ENCODE data around the gene DYNLRB1.
A peak's percentile ranks its signal among the peaks of the same experiment; 100 is the strongest.
"Not testable (repeated sequence)": the region's sequence is repeated elsewhere in the genome, so short reads cannot be mapped to it uniquely, and the experiment has no call there.

Gene DYNLRB1

DNA sequence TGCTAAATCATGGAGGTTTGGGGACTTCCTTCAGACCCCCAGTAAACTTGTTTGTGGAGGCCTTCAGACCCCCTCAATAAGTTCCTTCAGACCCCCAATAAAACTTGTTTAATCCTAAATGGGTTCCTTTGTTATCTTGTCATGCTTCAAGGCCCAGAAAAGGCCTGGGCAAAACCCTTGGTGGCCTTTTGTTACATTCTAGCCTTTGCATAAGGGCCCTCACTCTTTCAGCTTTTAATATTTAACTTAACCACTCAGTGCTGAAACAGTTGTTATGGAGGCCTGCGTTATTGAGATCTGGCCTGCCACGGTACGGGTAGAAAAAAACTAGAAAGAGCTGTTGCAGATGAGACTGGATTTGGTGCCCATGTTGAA is 4.3 kb upstream of the DYNLRB1 start:
- no peak for DNase-seq (ENCODE audit: low read depth in 1 of 2, low spot score in 1 of 2)

DNA sequence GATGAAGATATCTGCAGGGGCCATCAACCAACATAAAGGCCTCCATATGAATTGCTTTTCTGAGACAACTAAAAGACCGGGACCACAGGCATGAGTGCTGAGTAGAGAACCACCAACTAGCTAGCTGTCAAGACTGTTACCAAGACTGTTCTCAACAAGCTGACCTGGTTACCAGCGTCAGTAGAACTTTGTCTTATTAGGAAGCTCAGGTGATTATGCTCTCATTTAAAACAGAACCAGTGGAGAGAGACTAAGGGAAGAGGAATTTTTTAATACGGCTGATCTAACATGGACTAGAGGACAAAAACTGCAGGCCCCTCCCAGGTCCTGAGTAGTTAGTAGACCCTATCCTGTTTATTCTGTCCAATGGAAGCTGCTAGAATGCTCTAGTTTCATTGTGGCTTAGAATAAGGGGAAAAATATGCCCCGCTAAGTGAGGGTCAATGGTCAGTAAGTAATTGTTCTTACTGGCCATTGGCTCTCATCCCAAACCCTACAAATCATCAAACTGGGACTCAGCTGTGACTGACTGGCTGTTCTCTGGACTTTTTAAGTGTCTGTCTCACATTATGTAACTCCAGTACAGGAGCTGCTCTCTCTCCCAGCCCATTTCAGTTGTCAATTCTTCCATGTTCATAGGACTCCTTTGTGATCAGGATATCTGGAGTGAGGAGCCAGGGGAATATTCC is 3.8 kb upstream of the DYNLRB1 start:
- DNase-seq (ENCODE audit: low read depth in 1 of 2, low spot score in 1 of 2): no peak

DNA sequence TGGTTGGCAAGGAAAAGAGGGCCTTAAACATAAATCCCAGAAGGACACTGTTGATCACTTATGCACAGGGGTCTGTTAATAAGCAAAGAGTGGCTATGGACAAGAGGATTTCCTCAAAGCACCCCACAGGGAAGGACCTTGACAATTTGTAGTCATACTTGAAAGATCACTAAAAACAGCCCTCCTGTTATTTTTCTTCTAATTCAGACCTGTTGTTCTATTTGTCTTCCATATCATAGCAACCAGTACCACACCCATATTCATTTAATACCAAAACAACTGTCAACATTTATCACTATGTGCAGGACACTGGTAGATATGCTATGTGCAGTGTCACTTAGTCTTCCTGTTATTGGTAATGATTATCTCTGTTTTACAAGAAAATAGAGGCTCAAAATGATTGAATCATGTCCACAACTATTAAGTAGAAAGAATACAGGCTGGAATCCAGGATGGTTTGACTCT is 3.2 kb upstream of the DYNLRB1 start:
- no peak for DNase-seq (ENCODE audit: low read depth in 1 of 2, low spot score in 1 of 2)

DNA sequence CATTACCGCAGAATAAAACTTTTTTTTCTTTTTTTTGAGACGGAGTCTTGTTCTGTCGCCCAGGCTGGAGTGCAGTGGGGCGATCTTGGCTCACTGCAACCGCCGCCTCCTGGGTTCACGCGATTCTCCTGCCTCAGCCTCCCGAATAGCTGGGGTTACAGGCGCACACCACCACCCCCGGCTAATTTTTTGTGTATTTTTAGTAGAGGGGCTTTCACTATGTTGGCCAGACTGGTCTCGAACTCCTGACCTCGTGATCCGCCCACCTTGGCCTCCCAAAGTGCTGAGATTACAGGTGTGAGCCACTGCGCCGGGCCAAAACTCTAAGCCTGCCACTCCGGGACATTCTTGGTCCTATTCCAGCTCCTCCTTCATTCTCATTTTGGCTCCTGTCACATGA is 2.2 kb upstream of the DYNLRB1 start:
- not testable (repeated sequence) for DNase-seq (ENCODE audit: low read depth in 1 of 2, low spot score in 1 of 2)

DNA sequence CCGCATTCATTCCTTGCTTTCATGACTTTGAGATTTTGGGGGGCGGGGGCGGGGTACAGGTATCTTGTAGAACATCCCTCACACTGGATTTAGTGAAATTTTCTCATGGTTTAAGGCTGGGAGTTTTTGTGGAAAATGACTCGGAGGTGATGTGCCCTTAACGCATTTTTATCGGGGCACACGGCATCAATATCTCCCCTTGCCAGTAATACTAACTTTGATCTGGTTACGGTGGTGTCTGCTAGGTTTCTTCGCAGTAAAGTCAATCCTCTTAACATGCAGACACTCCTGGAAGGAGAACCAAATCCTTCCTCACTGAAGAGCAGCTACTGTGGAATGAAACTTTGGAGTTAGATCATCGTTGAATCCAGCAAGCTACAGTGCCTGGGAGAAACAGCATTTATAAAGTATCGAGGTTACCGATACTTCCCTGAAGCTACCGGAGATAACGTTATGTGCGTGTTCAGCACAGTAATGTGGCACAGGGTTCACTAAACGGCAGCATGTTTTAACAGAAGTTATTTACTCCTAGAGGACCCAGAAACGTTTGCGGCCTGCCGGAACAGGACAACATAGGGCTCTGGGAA is 1.2 kb upstream of the DYNLRB1 start:
- no peak for DNase-seq (ENCODE audit: low read depth in 1 of 2, low spot score in 1 of 2)

GRCh38 chr20:34515484-34516246 is 557 bp upstream of the DYNLRB1 start:
- peak; percentile 48 to 54 for DNase-seq (ENCODE audit: low read depth in 1 of 2, low spot score in 1 of 2)

- no peak for DNase-seq (ENCODE audit: low read depth in 1 of 2, low spot score in 1 of 2)
Observed at GRCh38 chr20:34517114-34517505, 888 bp downstream of the DYNLRB1 start.

DNA sequence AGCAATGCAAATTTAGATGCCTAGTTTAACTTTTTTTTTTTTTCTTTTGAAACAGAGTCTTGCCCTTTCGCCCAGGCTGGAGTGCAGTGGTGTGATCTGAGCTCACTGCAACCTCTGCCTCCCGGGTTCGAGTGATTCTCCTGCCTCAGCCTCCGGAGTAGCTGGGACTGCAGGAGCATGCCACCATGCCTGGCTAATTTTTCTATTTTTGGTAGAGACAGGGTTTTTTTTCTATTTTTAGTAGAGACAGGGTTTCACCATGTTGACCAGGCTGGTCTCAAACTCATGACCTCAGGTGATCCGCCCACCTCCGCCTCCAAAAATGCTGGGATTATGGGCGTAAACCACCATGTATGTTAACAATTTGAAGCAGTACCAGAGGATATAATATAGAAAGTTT is 2.6 kb downstream of the DYNLRB1 start:
- not testable (repeated sequence) for DNase-seq (ENCODE audit: low read depth in 1 of 2, low spot score in 1 of 2)

DNA sequence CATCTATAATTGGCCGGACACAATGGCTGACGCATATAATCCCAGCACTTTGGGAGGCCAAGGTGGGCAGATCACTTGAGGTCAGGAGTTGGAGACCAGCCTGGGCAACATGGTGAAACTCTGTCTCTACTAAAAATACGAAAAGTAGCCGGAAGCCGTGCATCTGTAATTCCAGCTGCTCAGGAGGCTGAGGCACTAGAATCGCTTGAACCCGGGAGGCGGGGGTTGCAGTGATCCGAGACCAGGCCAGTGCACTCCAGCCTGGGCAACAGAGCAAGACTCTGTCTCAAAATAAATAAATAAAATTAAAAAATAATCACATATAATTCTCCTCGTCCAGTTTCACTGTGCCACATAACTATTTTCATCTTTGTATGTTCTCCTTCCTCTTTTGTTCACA is 3.6 kb downstream of the DYNLRB1 start:
- DNase-seq (ENCODE audit: low read depth in 1 of 2, low spot score in 1 of 2): not testable (repeated sequence)

GRCh38 chr20:34522969-34523871 is 7.0 kb downstream of the DYNLRB1 start:
- peak in 1 of 2 donors; percentile 40 for DNase-seq (ENCODE audit: low read depth in 1 of 2, low spot score in 1 of 2)

GRCh38 chr20:34524426-34524825 is 8.2 kb downstream of the DYNLRB1 start:
- DNase-seq (ENCODE audit: low read depth in 1 of 2, low spot score in 1 of 2): no peak

DNA sequence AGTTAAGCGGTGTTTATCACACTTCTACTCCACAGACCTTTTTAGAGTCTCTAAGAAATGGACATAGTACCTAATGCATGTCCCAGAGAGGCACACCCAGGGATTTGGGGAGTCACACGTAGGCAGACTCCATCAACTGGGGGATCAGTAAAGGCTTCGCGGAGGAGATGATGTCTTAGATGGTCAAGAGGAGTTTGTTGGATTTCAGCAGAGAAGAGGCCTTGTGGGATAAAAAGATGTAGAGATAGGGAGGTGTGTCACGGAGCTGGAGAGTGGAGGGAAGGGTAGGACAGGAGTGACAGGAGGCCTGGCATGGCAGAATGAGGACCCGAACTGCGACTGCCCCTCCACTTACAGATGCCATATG is 9.1 kb downstream of the DYNLRB1 start:
- no peak for DNase-seq (ENCODE audit: low read depth in 1 of 2, low spot score in 1 of 2)

- no peak for DNase-seq (ENCODE audit: low read depth in 1 of 2, low spot score in 1 of 2)
Observed at GRCh38 chr20:34525709-34526416, 9.6 kb downstream of the DYNLRB1 start.

DNA sequence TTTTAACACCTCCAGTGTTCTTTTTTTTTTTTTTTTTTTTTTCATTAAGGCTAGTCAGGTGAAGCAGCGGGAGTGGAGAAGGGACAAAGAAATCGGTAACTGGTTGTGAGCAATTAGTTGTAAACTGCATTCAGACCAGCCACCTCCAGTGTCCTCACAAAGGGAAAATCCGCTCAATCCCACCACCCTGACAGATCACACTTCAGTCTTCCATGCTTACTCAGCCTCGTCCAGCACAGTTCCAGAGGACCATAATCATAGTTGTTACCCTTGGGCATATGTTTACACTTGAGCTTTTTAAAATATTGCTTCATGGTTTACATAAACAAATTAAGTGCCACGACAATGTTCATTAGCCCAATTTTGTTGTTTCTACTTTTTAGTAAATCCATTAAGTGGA is 10.2 kb downstream of the DYNLRB1 start:
- DNase-seq (ENCODE audit: low read depth in 1 of 2, low spot score in 1 of 2): no peak

GRCh38 chr20:34527016-34527415 is 10.8 kb downstream of the DYNLRB1 start:
- DNase-seq (ENCODE audit: low read depth in 1 of 2, low spot score in 1 of 2): no peak

DNA sequence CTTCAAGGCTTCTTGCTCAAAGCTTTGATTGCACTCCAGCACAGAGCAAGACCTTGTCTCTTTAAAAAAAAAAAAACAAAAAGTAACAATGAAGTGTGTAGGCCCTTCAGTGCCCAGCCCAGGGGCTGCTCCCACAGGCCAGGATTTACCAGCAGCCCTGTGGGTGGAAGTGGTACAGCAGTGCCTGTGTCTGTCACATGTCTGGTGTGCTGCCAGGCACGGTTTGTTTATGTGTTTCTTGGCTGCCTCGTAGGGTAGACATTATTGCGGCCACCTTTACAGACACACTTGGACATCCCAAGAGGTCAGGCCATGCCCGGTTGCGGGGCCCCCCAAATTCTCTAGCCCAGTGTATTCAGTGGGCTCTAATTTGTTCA is 12.7 kb downstream of the DYNLRB1 start:
- DNase-seq (ENCODE audit: low read depth in 1 of 2, low spot score in 1 of 2): no peak

- no peak for DNase-seq (ENCODE audit: low read depth in 1 of 2, low spot score in 1 of 2)
Observed at GRCh38 chr20:34529742-34530141, 13.5 kb downstream of the DYNLRB1 start.

- DNase-seq (ENCODE audit: low read depth in 1 of 2, low spot score in 1 of 2): no peak
Observed at GRCh38 chr20:34530342-34530741, 14.1 kb downstream of the DYNLRB1 start.

DNA sequence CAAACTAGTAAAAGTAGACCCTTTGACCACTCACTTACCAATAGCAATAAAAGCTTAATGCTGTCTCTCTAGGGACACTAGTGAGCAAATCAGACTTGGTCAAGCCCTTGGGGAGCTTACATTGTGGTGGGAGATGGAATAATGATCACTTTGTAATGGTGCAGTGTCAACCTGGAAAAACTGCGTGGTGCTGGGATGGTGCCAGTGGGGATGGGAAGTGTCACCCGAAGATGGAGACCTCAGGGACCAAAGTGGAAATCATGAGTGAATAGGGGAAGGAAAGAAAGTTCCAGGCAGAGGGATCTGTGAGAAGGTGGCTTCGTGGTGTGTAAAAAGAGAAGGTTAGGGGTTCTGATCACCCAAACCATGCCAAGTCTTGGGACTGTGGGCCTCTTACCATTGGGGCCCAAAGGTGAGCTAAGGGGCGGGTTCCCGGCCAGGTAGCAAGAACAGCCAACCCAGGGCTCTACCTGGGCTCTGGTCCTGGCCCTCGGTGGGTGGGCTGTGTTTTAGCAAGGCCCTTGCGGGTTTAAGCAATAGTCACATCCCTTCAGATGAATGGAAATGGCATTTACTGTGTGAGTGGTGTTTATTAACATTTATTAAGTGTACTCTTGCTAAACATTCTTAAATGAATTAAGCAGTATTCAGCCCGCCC is 15.5 kb downstream of the DYNLRB1 start:
- no peak for DNase-seq (ENCODE audit: low read depth in 1 of 2, low spot score in 1 of 2)

GRCh38 chr20:34532320-34532719 is 16.1 kb downstream of the DYNLRB1 start:
- no peak for DNase-seq (ENCODE audit: low read depth in 1 of 2, low spot score in 1 of 2)

Measured in stimulated activated CD4-positive, alpha-beta T cell treated with anti-CD3 and anti-CD28 coated beads, Interleukin-15, amount 100 ng/mL, for 1 hour (primary cell).